HG03439 (cell line): ENCODE data around the gene HTT.
"Not testable (repeated sequence)": the region's sequence is repeated elsewhere in the genome, so short reads cannot be mapped to it uniquely, and the experiment has no call there.

Experiments used
- ATAC-seq: cut with Tn5 transposase; IDR thresholded peaks from one replicate; pipeline ENCODE4 v1.9.1; 2021; ENCODE audit warnings: mild to moderate bottlenecking, moderate library complexity; ENCODE audit not compliant: unreplicated experiment

HTT gene

DNA sequence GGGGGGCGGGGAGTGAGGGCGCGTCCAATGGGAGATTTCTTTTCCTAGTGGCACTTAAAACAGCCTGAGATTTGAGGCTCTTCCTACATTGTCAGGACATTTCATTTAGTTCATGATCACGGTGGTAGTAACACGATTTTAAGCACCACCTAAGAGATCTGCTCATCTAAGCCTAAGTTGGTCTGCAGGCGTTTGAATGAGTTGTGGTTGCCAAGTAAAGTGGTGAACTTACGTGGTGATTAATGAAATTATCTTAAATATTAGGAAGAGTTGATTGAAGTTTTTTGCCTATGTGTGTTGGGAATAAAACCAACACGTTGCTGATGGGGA is 1.1 kb downstream of the HTT start:
- no peak for ATAC-seq

DNA sequence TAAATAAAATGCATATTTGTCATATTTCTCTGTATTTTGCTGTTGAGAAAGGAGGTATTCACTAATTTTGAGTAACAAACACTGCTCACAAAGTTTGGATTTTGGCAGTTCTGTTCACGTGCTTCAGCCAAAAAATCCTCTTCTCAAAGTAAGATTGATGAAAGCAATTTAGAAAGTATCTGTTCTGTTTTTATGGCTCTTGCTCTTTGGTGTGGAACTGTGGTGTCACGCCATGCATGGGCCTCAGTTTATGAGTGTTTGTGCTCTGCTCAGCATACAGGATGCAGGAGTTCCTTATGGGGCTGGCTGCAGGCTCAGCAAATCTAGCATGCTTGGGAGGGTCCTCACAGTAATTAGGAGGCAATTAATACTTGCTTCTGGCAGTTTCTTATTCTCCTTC is 3.3 kb downstream of the HTT start:
- ATAC-seq: peak; percentile 21

DNA sequence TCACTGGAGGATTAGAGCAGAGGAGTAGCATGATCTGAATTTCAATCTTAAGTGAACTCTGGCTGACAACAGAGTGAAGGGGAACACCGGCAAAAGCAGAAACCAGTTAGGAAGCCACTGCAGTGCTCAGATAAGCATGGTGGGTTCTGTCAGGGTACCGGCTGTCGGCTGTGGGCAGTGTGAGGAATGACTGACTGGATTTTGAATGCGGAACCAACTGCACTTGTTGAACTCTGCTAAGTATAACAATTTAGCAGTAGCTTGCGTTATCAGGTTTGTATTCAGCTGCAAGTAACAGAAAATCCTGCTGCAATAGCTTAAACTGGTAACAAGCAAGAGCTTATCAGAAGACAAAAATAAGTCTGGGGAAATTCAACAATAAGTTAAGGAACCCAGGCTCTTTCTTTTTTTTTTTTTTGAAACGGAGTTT is 5.2 kb downstream of the HTT start:
- ATAC-seq: no peak

DNA sequence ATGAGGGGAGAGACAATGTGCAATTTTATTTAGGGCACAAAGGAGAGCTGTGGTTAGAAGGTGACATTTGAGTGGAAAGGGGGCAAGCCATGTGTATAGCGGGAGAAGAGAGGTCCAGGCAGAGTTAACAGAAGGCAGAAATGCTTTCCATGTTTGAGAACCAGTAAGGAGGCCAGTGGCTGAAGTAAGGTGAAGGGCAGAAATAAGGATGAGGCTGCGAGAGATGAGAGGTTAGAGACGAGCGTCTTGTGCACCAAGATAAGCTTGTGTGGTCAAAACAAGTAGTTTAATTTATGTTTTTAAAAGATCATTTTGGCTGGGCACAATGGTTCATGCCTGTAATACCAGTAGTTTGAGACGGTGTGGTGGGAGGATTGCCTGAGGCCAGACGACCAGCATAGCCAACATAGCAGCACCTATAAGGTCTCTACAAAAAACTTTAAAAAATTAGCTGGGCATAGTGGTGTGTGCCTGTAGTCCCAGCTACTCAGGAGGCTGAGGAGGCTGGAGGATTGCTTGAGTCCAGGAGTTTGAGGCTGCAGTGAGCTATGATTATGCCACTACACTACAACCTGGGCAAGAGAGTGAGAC is 8.5 kb downstream of the HTT start:
- ATAC-seq: no peak

GRCh38 chr4:3083732-3084131 is 9.3 kb downstream of the HTT start:
- ATAC-seq: no peak

- ATAC-seq: no peak
Measured at GRCh38 chr4:3085948-3086670, 11.6 kb downstream of the HTT start.

- ATAC-seq: no peak
Measured at GRCh38 chr4:3087115-3087797, 12.8 kb downstream of the HTT start.

- ATAC-seq: no peak
Measured at GRCh38 chr4:3091464-3091863, 17.0 kb downstream of the HTT start.

- not testable (repeated sequence) for ATAC-seq
Measured at GRCh38 chr4:3094701-3095100, 20.2 kb downstream of the HTT start.

DNA sequence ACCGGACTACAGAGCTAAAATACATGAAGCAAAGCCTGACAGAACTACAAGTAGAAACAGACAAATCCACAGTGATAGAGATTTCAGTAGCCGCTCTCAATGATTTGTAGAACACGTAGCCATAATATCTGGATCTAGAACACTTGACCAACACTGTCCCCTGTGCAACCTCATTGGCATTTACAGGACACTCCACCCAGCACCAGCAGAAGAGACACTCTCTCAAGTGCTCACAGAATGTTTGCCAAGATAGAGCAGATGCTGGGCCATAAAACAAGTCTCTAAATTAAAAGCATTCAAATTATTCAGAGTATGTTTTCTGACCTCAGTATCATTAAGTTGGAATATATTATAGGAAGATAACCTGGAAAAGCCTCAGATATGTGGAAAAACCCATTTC is 21.7 kb downstream of the HTT start:
- ATAC-seq: no peak

GRCh38 chr4:3098346-3098745 is 23.9 kb downstream of the HTT start:
- ATAC-seq: no peak

DNA sequence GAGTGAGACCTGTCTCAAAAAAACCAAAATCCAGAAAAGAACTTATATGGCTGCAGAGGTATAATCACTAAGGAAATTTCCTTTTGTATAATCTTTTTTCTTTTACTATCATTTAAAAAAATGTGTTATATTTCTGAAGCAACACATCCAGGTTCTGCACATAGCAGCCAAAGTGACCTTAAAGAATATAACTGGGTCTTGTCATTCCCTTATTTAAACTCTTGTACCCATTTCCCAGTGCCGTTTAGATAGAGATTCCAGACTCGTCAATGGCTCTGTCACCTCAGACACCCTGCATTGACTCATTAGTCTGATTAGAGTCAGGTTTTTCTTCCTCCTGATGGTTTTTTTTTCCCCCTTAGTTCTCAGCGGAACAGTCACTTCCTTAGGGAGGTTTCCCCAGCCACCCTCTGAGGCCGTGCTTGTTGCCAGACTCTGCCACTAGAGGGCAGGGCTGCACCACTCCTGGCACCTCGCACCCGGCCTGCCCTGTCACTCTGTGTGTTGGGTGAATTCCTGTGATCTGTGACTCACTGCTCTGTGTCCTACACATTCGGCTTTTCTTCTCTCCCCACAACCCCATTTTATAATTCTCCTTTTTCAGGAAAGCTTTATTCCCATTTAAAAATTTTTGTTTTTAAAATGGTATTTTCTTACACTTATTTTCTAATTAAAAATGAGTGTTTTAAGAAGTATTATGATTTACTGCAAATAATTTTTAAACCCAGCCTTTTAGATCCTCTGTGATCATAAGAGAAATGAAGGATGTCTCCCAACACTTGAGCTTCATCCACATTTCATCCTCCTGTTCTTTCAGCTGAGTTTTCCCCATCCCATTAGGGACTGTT is 32.1 kb downstream of the HTT start:
- peak; percentile 74 for ATAC-seq

- ATAC-seq: no peak
Measured at GRCh38 chr4:3107271-3107670, 32.8 kb downstream of the HTT start.

DNA sequence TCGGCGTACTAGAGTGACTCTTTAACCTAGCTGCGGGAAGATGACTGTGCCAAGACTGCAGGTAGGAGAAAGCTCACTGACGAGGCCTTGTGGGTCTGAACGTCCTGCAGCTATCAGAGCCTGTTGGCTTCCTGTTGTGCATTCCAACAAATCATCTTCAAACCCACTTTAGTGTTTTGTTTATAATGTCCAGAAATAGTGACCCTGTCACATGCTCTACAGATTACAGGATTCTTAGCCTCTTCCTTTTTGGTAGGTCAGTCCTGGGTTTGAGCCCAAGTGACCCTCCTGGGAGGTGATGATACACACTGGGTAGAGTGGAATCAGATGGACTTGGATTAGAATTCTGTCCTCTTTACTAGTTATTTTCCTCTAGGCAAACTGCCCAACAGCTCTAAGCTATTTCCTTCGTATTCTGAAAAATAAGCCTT is 33.2 kb downstream of the HTT start:
- ATAC-seq: no peak

DNA sequence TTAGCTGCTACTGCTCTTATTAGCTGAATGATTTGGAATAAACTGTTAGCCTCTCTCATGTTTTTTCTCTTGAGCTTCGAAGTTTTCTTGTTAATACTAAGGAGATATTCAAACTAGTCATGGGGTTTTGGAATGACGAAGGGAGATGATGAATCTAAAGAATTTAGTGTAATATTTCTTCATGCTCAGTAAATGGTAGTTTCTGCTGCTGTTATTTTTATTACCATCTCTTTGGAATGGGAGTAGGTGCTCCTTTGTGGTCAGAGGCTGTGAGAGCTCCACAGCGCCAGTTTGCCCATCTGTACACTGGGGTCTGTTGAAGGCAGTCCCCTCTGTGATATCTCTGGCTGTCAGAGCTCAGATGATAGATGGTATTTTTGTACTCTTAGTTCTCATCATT is 33.7 kb downstream of the HTT start:
- ATAC-seq: no peak

GRCh38 chr4:3111461-3111860 is 37.0 kb downstream of the HTT start:
- ATAC-seq: no peak

- ATAC-seq: no peak
Measured at GRCh38 chr4:3112201-3112600, 37.7 kb downstream of the HTT start.

DNA sequence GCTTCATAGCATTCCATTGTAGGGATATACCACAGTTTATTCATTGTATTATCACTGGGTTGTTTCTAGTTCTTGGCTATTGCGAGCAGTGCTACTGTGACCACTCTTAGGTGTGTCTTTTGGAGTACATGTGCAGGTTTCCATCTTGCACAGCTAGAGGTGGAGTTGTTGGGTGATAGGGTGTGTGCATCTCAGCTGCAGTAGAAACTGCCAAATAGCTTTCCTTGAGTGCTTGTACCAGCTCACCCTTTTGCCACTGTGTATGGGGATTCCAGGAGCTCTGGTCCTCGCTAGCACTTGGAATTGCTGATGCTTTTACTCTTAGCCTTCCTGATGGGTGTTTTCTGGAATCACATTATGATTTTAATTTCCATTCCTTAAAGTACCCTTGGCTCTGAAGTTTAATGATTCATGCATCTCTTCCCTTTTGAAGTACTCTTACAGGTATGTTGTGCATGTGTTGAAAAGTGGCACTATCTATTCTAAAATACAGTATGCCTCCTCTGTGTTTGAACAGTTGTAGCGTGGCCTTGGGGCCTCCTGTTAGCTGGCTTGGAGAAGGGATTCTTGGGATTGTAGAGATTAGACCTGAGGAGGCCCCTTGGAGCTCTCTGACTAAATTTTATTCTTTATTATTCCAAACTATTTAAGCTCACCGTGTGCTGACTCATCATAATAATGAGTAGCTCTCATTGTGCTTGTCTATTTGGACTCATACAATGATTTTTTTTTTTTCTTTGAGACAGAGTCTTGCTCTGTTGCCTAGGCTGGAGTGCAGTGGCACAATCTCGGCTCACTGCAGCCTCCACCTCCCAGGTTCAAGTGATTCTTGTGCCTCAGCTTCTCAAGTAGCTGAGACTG is 38.4 kb downstream of the HTT start:
- ATAC-seq: no peak

- no peak for ATAC-seq
Measured at GRCh38 chr4:3114377-3114776, 39.9 kb downstream of the HTT start.

DNA sequence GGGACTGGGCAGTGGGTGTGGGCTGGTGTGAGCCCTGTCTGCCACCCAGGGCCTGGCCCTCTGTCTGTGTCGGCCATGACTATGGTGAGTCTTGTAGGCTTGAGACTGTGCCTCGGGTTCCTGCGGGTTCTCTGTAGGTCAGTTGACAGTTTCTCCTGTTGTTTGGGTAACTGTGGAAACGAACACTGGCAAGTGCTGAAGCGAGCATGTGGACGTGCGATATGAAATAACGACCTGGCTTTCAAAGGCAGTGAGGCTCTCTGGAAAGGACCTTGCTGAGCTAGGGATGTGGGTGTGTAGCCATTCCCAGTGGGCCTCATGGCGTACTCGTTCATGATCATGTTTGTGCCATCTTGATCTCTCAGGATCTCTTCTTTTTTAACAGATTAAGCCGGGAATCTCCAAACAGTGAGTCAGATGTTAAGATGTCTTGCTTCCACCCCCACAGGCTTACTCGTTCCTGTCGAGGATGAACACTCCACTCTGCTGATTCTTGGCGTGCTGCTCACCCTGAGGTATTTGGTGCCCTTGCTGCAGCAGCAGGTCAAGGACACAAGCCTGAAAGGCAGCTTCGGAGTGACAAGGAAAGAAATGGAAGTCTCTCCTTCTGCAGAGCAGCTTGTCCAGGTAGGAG is 41.3 kb downstream of the HTT start:
- no peak for ATAC-seq
